HAP-1 (cell line): ENCODE measurements around the gene AKNAD1.
"Not testable (repeated sequence)": the region's sequence is repeated elsewhere in the genome, so short reads cannot be mapped to it uniquely, and the experiment has no call there.

ENCODE experiments used
- DNase-seq, 2 experiments: peaks; one replicate each; pipeline ENCODE4 v3.0.0-alpha.2; 2016 to 2020; ENCODE audit warnings: low spot score in 2 of 2
- H3K27me3 ChIP-seq: fragments of 250-450 bp; sonication (Bioruptor Pico); 2 replicates; pipeline ENCODE4 v1.5.1; 2020; ENCODE audit warnings: low read depth, mild to moderate bottlenecking, moderate library complexity
- H3K36me3 ChIP-seq: fragments of 250-450 bp; sonication (Bioruptor Pico); replicated peaks from 2 replicates; pipeline ENCODE4 v1.5.1; 2020; ENCODE audit warnings: mild to moderate bottlenecking
- H3K4me1 ChIP-seq: fragments of 250-450 bp; sonication (Bioruptor Pico); 2 replicates; pipeline ENCODE4 v1.5.1; 2020; ENCODE audit warnings: mild to moderate bottlenecking
- H3K4me3 ChIP-seq: fragments of 250-450 bp; sonication (Bioruptor Pico); 2 replicates; pipeline ENCODE4 v1.5.1; 2020; ENCODE audit warnings: mild to moderate bottlenecking, moderate library complexity
- H3K9me3 ChIP-seq: fragments of 250-450 bp; sonication (Bioruptor Pico); 2 replicates; pipeline ENCODE4 v1.5.1; 2020; ENCODE audit warnings: mild to moderate bottlenecking, moderate library complexity
- in situ Hi-C: fragments of 300-500 bp; cut with MboI; formaldehyde crosslinking; loops from 3 replicates; pipeline ENCODE4 v1.14.3; 2020; ENCODE audit warnings: low sequenced_read_pairs, inconsistent platforms, mixed read lengths

Gene AKNAD1, protein sequence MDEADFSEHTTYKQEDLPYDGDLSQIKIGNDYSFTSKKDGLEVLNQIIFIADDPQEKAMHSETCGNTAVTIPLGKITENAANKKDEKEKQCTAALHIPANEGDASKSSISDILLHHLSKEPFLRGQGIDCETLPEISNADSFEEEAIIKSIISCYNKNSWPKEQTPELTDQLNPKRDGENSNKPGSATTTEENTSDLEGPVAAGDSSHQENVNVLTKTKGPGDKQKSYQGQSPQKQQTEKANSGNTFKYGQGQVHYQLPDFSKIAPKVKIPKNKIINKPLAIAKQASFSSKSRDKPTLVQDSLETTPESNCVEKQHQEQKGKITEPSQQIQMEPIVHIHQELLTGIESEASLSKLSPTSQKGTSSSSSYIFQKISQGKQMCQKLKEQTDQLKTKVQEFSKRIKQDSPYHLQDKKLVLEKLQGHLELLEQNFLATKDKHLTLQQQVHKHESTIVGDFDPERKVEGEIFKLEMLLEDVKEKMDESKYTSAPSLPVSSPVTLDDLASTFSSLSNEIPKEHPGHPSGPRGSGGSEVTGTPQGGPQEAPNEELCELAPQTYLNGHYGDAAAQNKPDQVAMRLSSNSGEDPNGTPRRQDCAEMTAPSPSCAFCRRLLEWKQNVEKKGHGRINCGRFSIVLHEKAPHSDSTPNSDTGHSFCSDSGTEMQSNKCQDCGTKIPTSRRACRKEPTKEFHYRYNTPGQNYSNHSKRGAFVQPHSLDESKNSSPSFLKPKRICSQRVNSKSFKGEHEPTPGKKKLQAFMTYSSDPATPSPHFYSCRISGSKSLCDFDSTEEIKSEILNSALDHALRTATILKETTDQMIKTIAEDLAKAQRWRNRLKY

GRCh38 chr1:108856994-108857393, at the start of gene AKNAD1:
TSS of gene AKNAD1 (minus strand) at chr1:108857094. CDS start at chr1:108852664, 4,430 bp downstream.
- DNase-seq, result no peak
- in situ Hi-C loops, result no loop called here
- Histone ChIP-seq H3K36me3 (no peaks in the 10 kb centered on the region), H3K4me1 (peaks cover 30% of the 10 kb centered on the region), H3K9me3 (no peaks in the 10 kb centered on the region), H3K4me3 (peak within 1 kb of the TSS; percentile 3), H3K27me3 (no peaks in the 10 kb centered on the region)

DNA sequence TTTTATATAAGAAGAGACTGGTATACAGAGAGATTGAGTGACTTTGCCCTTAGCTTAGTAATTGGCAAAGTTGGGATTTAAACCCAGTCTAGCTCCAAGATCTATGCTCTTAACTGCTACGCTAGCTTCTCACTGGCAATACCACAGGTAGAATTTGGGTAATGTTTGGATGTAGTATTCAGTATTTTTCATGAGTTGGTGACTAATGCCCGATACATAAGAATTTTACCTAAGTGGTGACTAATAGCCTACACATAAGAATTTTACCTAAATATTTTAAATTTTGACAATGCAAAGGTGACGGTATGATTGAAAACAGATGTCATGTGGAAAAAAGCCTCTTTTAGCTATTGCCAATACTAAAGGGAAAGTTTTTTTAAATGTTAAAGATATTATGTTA, 44.2 kb upstream of the AKNAD1 start:
- in situ Hi-C loops, result no loop called here
- Histone ChIP-seq H3K27me3 (no peaks in the 10 kb centered on the region), H3K36me3 (no peaks in the 10 kb centered on the region; the same call in 1 of the 2 replicates), H3K4me3 (no peak overlapping the region), H3K4me1 (no peaks in the 10 kb centered on the region), H3K9me3 (no peaks in the 10 kb centered on the region)
- DNase-seq, result no peak

GRCh38 chr1:108897865-108898720, 41.2 kb upstream of the AKNAD1 start:
- Histone ChIP-seq H3K36me3 (no peaks in the 10 kb centered on the region), H3K27me3 (no peaks in the 10 kb centered on the region), H3K4me1 (no peaks in the 10 kb centered on the region), H3K4me3 (no peak overlapping the region), H3K9me3 (no peaks in the 10 kb centered on the region)
- DNase-seq, result peak; percentile 42 to 65
- in situ Hi-C loops, result no loop called here

DNA sequence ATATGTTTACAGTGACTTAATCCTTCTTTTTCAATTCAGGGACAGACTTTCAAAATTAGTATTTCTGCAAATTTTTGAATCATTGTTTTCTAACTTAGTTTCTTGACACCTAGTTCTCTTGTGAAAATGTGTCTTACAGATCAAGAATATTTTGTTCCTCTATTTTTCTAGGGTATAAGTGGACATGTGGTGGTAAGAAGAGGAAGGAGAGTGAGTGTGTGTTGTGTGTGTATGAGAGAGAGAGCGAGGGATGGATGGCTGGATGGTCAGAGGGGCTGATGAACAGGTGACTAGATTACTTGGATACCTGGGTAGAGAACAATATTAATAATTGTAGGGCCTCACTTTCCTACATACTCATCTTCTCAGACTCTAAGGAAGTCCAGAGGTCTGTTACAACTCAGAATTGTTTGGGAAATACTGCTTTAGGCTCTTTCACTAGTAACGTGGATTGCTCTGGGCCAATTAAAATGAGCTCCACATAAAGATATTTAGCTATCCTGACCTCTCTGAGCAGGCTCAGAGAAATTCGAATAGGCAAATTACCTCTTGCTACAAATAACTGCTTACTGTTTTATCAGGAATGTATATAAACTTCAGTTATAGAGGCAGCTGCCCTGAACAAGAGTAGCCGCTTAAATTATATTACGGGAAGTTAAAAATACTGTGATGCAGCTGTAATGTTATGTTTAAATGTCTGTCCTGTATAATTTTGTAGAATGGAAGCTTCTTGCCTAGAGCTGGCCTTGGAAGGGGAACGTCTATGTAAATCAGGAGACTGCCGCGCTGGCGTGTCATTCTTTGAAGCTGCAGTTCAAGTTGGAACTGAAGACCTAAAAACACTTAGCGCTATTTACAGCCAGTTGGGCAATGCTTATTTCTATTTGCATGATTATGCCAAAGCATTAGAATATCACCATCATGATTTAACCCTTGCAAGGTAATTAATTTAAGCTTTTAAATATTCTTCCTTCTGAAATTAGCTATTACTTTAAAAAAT, 39.6 kb upstream of the AKNAD1 start:
- no peaks in the 10 kb centered on the region for H3K4me1 ChIP-seq
- H3K27me3 ChIP-seq, result no peaks in the 10 kb centered on the region
- H3K36me3 ChIP-seq, result no peaks in the 10 kb centered on the region
- DNase-seq, result peak in 1 of 2 experiments; percentile 32
- no peaks in the 10 kb centered on the region for H3K9me3 ChIP-seq
- no peak overlapping the region for H3K4me3 ChIP-seq
- in situ Hi-C loops, result no loop called here

GRCh38 chr1:108893141-108893530, 36.2 kb upstream of the AKNAD1 start:
- Histone ChIP-seq H3K36me3 (no peaks in the 10 kb centered on the region), H3K4me3 (no peak overlapping the region), H3K9me3 (no peaks in the 10 kb centered on the region), H3K27me3 (no peaks in the 10 kb centered on the region), H3K4me1 (peaks cover 13% of the 10 kb centered on the region)
- no peak for DNase-seq
- in situ Hi-C loops, result loop anchor here (5.0 kb wide), 1 partner anchor 61 kb away; no protein-coding TSS in a partner anchor

- H3K4me1 ChIP-seq, result peaks cover 13% of the 10 kb centered on the region
- DNase-seq, result no peak
- H3K9me3 ChIP-seq, result no peaks in the 10 kb centered on the region
- H3K36me3 ChIP-seq, result no peaks in the 10 kb centered on the region
- in situ Hi-C loops, result loop anchor here (5.0 kb wide), 1 partner anchor 60 kb away; no protein-coding TSS in a partner anchor
- no peaks in the 10 kb centered on the region for H3K27me3 ChIP-seq
- H3K4me3 ChIP-seq, result no peak overlapping the region
These were observed 35.7 kb upstream of the AKNAD1 start for GRCh38 chr1:108892356-108893140.

DNA sequence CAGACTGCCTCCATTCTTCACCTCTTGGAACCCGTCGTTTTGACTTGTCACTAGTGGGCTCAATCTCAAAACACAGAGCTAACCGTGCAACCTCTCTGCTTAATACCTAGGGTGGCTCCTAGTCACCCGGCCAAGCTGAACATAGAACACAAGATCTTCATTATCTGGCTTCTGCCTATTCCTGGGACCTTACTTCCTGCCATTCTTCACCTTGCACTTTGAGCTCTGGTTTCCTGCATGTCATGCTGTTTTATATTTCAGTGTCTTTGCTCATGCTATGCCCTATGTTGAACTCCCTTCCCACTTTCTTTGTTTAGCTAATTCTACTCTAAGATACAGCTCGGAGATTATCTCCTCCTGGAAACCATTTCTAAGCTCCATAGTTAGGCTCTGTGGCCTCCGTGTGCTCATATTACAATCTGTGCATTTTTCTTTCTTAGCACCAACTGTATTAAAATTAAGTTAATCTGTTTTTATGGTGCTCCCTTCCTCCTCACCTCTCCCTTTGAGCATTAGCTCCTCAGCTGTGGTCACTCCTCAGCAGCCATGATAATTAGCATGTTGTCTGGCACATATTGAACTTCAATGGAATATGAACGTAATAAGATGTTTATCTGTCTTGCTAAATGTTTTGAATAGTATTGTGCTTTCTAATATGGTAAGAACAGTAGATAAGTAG, 33.0 kb upstream of the AKNAD1 start:
- in situ Hi-C loops, result loop anchor here (5.0 kb wide), 1 partner anchor 58 kb away; no protein-coding TSS in a partner anchor
- peaks cover 13% of the 10 kb centered on the region for H3K4me1 ChIP-seq

GRCh38 chr1:108889006-108889645, 32.2 kb upstream of the AKNAD1 start:
- H3K9me3 ChIP-seq, in situ Hi-C loops, H3K4me3 ChIP-seq, H3K36me3 ChIP-seq, DNase-seq, H3K27me3 ChIP-seq: not testable (repeated sequence)
- peaks cover 13% of the 10 kb centered on the region for H3K4me1 ChIP-seq

More for the DNA sequence above, 33.0 kb upstream of the AKNAD1 start:
- H3K4me3 ChIP-seq, result no peak overlapping the region
- no peaks in the 10 kb centered on the region for H3K36me3 ChIP-seq
- DNase-seq, result peak in 1 of 2 experiments; percentile 41
- no peaks in the 10 kb centered on the region for H3K9me3 ChIP-seq
- H3K27me3 ChIP-seq, result no peaks in the 10 kb centered on the region

- H3K36me3 ChIP-seq, result no peaks in the 10 kb centered on the region
- H3K4me3 ChIP-seq, result no peak overlapping the region
- H3K27me3 ChIP-seq, result no peaks in the 10 kb centered on the region
- no peaks in the 10 kb centered on the region for H3K9me3 ChIP-seq
- DNase-seq, result no peak
- H3K4me1 ChIP-seq, result peaks cover 19% of the 10 kb centered on the region
- in situ Hi-C loops, result no loop called here
These were observed 29.4 kb upstream of the AKNAD1 start for GRCh38 chr1:108886292-108886691.

GRCh38 chr1:108884968-108885367, 28.1 kb upstream of the AKNAD1 start:
- in situ Hi-C loops, result no loop called here
- peaks cover 13% of the 10 kb centered on the region for H3K4me1 ChIP-seq
- H3K36me3 ChIP-seq, result no peaks in the 10 kb centered on the region

GRCh38 chr1:108882837-108883236, 25.9 kb upstream of the AKNAD1 start:
- Histone ChIP-seq H3K36me3 (no peaks in the 10 kb centered on the region), H3K4me1 (peaks cover 6% of the 10 kb centered on the region), H3K27me3 (no peaks in the 10 kb centered on the region), H3K4me3 (no peak overlapping the region), H3K9me3 (no peaks in the 10 kb centered on the region)
- no peak for DNase-seq
- in situ Hi-C loops, result no loop called here

More at GRCh38 chr1:108884968-108885367, 28.1 kb upstream of the AKNAD1 start:
- no peaks in the 10 kb centered on the region for H3K9me3 ChIP-seq
- no peaks in the 10 kb centered on the region for H3K27me3 ChIP-seq
- no peak overlapping the region for H3K4me3 ChIP-seq
- no peak for DNase-seq
